Cardiac muscle cell (in vitro differentiated cells and primary cell): ENCODE results near the gene IFT122. TPM values are rescaled to one million over a fixed set of nuclear protein-coding genes. Genes with fewer than 3 reads are reported as not detected.

Experiments used
- DNase-seq, 2 donors: peaks; one replicate each; pipeline versions ENCODE4 v3.0.0 to v3.0.0-alpha.2; 2010 to 2017; ENCODE audit warnings: low read depth in 1 of 2, low spot score in 1 of 2
- H3K27ac ChIP-seq: fragments of 200-600 bp; sonication (generic); 2 replicates; pipeline ENCODE4 v1.5.1; 2016
- H3K27me3 ChIP-seq: fragments of 200-600 bp; sonication (generic); 2 replicates; pipeline ENCODE4 v1.6.0; 2016; ENCODE audit warnings: control low read depth
- H3K36me3 ChIP-seq: fragments of 200-600 bp; sonication (generic); 2 replicates; pipeline ENCODE4 v1.5.1; 2016; ENCODE audit warnings: control low read depth
- H3K4me1 ChIP-seq: fragments of 200-600 bp; sonication (generic); 2 replicates; pipeline ENCODE4 v1.8.1; 2017; ENCODE audit warnings: low read depth, mild to moderate bottlenecking, mixed run types
- H3K4me3 ChIP-seq: fragments of 200-600 bp; sonication (generic); 2 replicates; pipeline ENCODE4 v1.5.1; 2016; ENCODE audit warnings: mild to moderate bottlenecking
- H3K9me3 ChIP-seq: fragments of 200-600 bp; sonication (generic); 2 replicates; pipeline ENCODE4 v1.5.1; 2017; ENCODE audit warnings: low read depth, mild to moderate bottlenecking, control low read depth
- polyA plus RNA-seq: library from polyadenylated mRNA; unstranded; fragments of >200 nt; fragmentation: Nextera tagmentation; extraction: Ambion mirVana; gene quantifications from 2 replicates; pipeline ENCODE4 v1.2.1, GENCODE V29; 2016
- total RNA-seq: library from RNA; depleted of rRNA; stranded (reverse); fragments of >200 nt; gene quantifications from 2 replicates; pipeline ENCODE4 v1.2.3, GENCODE V29; 2016
- TF ChIP-seq, protein P1 (sequence below): IDR thresholded peaks from 2 replicates; pipeline ENCODE4 v1.5.1; 2012; ENCODE audit warnings: low read depth, mild to moderate bottlenecking, low read length

IFT122 gene
- total and polyA plus RNA-seq, 2 experiments from 2014 or later: 21.9 to 31.5 TPM

DNA sequence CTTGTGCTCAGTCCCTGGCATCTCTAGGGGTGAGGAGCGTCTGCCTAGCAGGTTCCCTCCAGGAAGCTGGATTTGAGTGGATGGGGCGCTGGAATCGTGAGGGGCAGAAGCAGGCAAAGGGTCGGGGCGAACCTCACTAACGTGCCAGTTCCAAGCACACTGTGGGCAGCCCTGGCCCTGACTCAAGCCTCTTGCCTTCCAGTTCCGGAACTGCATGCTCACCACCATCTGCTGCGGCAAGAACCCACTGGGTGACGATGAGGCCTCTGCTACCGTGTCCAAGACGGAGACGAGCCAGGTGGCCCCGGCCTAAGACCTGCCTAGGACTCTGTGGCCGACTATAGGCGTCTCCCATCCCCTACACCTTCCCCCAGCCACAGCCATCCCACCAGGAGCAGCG is 93.4 kb downstream of the IFT122 start:
- TF ChIP-seq, protein P1, sequence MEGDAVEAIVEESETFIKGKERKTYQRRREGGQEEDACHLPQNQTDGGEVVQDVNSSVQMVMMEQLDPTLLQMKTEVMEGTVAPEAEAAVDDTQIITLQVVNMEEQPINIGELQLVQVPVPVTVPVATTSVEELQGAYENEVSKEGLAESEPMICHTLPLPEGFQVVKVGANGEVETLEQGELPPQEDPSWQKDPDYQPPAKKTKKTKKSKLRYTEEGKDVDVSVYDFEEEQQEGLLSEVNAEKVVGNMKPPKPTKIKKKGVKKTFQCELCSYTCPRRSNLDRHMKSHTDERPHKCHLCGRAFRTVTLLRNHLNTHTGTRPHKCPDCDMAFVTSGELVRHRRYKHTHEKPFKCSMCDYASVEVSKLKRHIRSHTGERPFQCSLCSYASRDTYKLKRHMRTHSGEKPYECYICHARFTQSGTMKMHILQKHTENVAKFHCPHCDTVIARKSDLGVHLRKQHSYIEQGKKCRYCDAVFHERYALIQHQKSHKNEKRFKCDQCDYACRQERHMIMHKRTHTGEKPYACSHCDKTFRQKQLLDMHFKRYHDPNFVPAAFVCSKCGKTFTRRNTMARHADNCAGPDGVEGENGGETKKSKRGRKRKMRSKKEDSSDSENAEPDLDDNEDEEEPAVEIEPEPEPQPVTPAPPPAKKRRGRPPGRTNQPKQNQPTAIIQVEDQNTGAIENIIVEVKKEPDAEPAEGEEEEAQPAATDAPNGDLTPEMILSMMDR: no peak
- no peak for DNase-seq
- H3K27ac ChIP-seq: no peak overlapping the region
- H3K4me3 ChIP-seq: no peak overlapping the region
- H3K27me3 ChIP-seq: no peaks in the 10 kb centered on the region
- no peaks in the 10 kb centered on the region for H3K4me1 ChIP-seq
- no peaks in the 10 kb centered on the region for H3K36me3 ChIP-seq
- H3K9me3 ChIP-seq: no peaks in the 10 kb centered on the region

DNA sequence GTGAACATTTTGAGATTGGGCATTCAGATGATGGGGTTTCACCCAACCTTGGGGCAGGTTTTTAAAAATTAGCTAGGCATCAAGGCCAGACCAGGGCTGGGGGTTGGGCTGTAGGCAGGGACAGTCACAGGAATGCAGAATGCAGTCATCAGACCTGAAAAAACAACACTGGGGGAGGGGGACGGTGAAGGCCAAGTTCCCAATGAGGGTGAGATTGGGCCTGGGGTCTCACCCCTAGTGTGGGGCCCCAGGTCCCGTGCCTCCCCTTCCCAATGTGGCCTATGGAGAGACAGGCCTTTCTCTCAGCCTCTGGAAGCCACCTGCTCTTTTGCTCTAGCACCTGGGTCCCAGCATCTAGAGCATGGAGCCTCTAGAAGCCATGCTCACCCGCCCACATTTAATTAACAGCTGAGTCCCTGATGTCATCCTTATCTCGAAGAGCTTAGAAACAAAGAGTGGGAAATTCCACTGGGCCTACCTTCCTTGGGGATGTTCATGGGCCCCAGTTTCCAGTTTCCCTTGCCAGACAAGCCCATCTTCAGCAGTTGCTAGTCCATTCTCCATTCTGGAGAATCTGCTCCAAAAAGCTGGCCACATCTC is 94.5 kb downstream of the IFT122 start:
- H3K4me1 ChIP-seq: no peaks in the 10 kb centered on the region

DNA sequence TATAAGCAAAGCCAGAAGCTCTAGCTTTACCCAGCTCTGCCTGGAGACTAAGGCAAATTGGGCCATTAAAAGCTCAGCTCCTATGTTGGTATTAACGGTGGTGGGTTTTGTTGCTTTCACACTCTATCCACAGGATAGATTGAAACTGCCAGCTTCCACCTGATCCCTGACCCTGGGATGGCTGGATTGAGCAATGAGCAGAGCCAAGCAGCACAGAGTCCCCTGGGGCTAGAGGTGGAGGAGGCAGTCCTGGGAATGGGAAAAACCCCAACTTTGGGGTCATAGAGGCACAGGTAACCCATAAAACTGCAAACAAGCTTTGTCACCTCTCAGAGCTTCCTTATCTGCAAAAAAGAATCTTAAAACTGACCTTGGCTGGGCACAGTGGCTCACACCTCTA is 95.1 kb downstream of the IFT122 start:
- H3K27me3 ChIP-seq: no peaks in the 10 kb centered on the region
- TF ChIP-seq, protein P1: no peak
- no peak overlapping the region for H3K4me3 ChIP-seq
- no peaks in the 10 kb centered on the region for H3K9me3 ChIP-seq
- no peak overlapping the region for H3K27ac ChIP-seq
- no peaks in the 10 kb centered on the region for H3K36me3 ChIP-seq
- DNase-seq: no peak
- H3K4me1 ChIP-seq: no peaks in the 10 kb centered on the region

More for the DNA sequence above, 94.5 kb downstream of the IFT122 start:
- no peak for DNase-seq
- no peak overlapping the region for H3K4me3 ChIP-seq
- H3K36me3 ChIP-seq: no peaks in the 10 kb centered on the region
- no peak overlapping the region for H3K27ac ChIP-seq
- no peaks in the 10 kb centered on the region for H3K27me3 ChIP-seq
- TF ChIP-seq, protein P1: no peak
- H3K9me3 ChIP-seq: no peaks in the 10 kb centered on the region

DNA sequence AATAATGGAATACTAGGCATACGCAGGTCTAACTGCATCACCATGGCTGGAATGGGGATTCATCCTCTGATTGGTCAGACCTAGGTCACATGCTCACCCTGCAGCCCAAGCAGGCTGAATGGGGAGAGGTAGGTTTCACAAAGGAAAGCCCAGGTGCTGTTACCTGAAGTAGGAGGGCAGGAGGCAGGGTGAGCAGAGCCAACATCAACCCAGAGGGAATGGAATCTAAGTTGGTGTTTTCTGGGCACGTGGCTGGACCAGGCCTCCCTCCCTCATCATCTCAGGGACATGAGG is 96.3 kb downstream of the IFT122 start:
- Histone ChIP-seq H3K36me3 (no peaks in the 10 kb centered on the region), H3K9me3 (no peaks in the 10 kb centered on the region), H3K4me3 (no peak overlapping the region), H3K4me1 (no peaks in the 10 kb centered on the region), H3K27ac (no peak overlapping the region), H3K27me3 (no peaks in the 10 kb centered on the region)
- TF ChIP-seq, protein P1: no peak
- DNase-seq: no peak

DNA sequence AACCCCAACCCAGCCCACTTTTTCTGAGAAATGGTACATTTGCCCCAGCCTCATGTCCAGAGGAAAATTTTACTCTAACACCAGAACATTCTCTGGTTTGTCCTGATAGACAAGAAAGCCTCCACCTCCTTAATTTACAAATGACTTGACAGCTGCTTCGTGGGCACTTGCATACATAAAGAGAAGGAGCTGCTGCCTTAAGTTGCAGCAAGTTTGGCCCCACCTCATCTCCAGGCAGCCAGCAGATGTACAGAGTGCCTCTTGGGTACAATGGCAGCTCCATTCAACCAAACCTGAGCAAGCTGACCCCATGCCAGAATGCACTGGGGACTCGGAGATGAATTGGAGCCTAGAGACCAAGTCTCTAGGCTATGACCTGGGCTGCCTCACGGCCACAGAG is 96.8 kb downstream of the IFT122 start:
- no peak overlapping the region for H3K27ac ChIP-seq
- H3K27me3 ChIP-seq: no peaks in the 10 kb centered on the region
- DNase-seq: no peak
- H3K4me1 ChIP-seq: no peaks in the 10 kb centered on the region
- H3K9me3 ChIP-seq: no peaks in the 10 kb centered on the region
- no peaks in the 10 kb centered on the region for H3K36me3 ChIP-seq
- TF ChIP-seq, protein P1: no peak
- H3K4me3 ChIP-seq: no peak overlapping the region

DNA sequence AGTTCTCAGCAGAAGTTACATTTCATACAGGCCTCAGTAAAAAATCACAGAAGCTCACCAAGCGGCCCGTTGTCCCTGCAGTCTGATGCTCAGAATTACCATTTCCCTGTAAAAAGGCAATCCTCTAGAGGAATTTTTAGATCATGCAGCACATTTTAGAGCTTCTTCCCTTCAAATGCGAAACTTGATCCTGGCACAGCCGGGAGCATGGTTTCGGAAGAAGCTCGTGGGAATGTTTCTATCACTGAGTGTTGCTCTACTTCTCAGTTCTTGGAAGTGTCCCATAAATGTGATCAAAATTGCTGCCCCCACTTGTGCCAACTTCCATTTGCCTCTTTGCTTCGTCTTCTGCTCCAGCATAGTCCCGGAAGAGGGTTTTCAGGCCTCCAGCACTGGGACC is 99.2 kb downstream of the IFT122 start:
- Histone ChIP-seq H3K27ac (no peak overlapping the region), H3K27me3 (no peaks in the 10 kb centered on the region), H3K4me3 (no peak overlapping the region), H3K36me3 (no peaks in the 10 kb centered on the region), H3K4me1 (no peaks in the 10 kb centered on the region), H3K9me3 (no peaks in the 10 kb centered on the region)
- DNase-seq: no peak
- TF ChIP-seq, protein P1: no peak
